ENCODE measurements around the gene FOXD4L6.
"Not testable (repeated sequence)": the region's sequence is repeated elsewhere in the genome, so short reads cannot be mapped to it uniquely, and the experiment has no call there.

FOXD4L6 gene

GRCh38 chr9:41100508-41100907, 28.0 kb downstream of the FOXD4L6 start:
- DNase-seq (ENCODE audit: low read depth) = not testable (repeated sequence)

- not testable (repeated sequence) for DNase-seq (ENCODE audit: low read depth)
Measured at GRCh38 chr9:41098759-41099158, 29.7 kb downstream of the FOXD4L6 start.

- DNase-seq (ENCODE audit: low read depth) = not testable (repeated sequence)
Measured at GRCh38 chr9:41095060-41095459, 33.4 kb downstream of the FOXD4L6 start.

- not testable (repeated sequence) for DNase-seq (ENCODE audit: low read depth)
Measured at GRCh38 chr9:41094010-41094773, 34.3 kb downstream of the FOXD4L6 start.

GRCh38 chr9:41090922-41091321, 37.6 kb downstream of the FOXD4L6 start:
- not testable (repeated sequence) for DNase-seq (ENCODE audit: low read depth)

GRCh38 chr9:41090386-41090785, 38.1 kb downstream of the FOXD4L6 start:
- DNase-seq (ENCODE audit: low read depth) = not testable (repeated sequence)

GRCh38 chr9:41088450-41089059, 39.9 kb downstream of the FOXD4L6 start:
- DNase-seq (ENCODE audit: low read depth) = not testable (repeated sequence)

GRCh38 chr9:41087929-41088328, 40.6 kb downstream of the FOXD4L6 start:
- not testable (repeated sequence) for DNase-seq (ENCODE audit: low read depth)

GRCh38 chr9:41087157-41087780, 41.2 kb downstream of the FOXD4L6 start:
- DNase-seq (ENCODE audit: low read depth) = not testable (repeated sequence)

- DNase-seq (ENCODE audit: low read depth) = not testable (repeated sequence)
Measured at GRCh38 chr9:41086685-41087084, 41.8 kb downstream of the FOXD4L6 start.

- not testable (repeated sequence) for DNase-seq (ENCODE audit: low read depth)
Measured at GRCh38 chr9:41086215-41086614, 42.3 kb downstream of the FOXD4L6 start.

- DNase-seq (ENCODE audit: low read depth) = not testable (repeated sequence)
Measured at GRCh38 chr9:41082358-41082757, 46.1 kb downstream of the FOXD4L6 start.

- DNase-seq (ENCODE audit: low read depth) = not testable (repeated sequence)
Measured at GRCh38 chr9:41079464-41079863, 49.0 kb downstream of the FOXD4L6 start.

- not testable (repeated sequence) for DNase-seq (ENCODE audit: low read depth)
Measured at GRCh38 chr9:41077586-41077985, 50.9 kb downstream of the FOXD4L6 start.
